HG03280 (cell line): ENCODE data around the gene SLC25A42.

Experiments
- ATAC-seq: cut with Tn5 transposase; IDR thresholded peaks from one replicate; pipeline ENCODE4 v1.9.1; 2021; ENCODE audit warnings: mild to moderate bottlenecking, moderate library complexity; ENCODE audit not compliant: unreplicated experiment

Gene SLC25A42

DNA sequence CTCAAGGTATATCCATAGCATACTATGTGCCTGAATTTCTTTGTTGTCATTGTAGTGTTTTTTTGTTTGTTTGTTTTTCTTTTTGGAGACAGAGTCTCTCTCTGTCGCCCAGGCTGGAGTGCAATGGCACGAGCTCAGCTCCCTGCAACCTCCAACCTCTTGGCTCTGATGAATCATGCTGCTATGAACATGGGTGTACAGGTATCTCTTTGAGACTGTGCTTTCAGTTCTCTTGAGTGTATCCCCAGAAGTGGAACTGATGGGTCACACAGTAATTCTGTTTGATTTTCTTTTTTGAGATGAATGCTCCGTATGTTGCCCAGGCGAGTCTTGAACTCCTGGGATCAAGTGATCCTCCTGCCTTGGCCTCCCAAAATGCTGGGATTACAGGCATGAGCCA is 13.7 kb upstream of the SLC25A42 start:
- no peak for ATAC-seq

DNA sequence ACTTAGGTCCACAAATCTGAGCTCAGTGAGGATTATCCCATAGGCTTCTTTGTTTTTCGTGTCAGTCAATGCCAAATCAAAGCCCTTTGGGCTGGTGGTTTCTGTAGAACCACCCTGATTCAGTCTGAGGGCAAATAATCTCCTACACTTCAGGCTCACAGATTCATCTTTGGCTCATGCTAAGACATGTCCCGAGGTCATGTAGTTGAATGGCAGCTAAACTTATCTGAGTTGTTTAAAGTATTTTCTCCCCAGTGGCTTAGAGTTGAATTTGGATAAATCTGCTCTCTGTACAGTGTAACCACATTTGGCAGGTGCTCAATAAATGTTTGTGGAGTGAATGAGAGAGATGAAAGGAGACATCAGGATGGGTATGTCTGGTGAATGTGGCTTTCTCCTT is 13.1 kb upstream of the SLC25A42 start:
- no peak for ATAC-seq

DNA sequence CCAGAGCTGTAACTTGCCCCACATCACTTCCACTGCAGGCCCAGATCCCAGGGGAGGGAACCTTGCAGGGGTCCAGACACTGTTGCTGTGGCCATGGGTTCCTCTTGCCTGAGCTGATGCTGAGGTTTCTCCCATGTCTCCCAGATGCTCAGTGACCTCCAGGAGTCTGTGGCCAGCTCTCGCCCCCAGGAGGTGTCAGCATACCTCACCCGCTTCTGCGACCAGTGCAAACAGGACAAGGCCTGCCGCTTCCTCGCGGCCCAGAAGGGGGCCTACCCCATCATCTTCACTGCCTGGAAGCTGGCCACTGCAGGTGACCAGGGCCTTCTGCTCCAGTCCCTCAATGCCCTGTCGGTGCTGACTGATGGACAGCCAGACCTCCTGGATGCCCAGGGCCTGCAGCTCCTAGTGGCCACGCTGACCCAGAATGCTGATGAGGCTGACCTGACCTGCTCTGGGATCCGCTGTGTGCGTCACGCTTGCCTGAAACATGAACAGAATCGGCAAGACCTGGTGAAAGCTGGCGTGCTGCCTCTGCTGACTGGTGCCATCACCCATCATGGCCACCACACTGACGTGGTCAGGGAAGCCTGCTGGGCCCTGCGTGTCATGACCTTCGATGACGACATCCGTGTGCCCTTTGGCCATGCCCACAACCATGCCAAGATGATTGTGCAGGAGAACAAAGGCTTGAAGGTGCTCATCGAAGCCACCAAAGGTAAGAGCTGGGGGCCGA is 12.1 kb upstream of the SLC25A42 start:
- no peak for ATAC-seq

DNA sequence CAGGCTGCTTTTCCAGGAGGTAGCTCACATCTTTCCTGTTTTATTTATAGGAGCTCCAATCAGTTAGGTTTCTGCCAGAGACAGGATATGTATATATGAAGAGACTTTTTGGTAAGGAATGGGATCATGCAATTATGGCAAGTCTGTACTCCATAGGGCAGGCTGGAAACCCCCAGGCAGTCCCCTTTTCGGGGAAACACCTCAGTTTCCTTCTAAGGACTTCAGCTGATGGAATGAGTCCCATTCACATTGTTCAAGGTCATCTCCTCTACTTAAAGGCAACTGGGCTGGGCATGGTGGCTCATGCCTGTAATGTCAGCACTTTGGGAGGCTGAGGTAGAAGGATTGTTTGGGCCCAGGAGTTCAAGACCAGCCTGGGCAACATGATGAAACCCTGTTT is 10.9 kb upstream of the SLC25A42 start:
- no peak for ATAC-seq

DNA sequence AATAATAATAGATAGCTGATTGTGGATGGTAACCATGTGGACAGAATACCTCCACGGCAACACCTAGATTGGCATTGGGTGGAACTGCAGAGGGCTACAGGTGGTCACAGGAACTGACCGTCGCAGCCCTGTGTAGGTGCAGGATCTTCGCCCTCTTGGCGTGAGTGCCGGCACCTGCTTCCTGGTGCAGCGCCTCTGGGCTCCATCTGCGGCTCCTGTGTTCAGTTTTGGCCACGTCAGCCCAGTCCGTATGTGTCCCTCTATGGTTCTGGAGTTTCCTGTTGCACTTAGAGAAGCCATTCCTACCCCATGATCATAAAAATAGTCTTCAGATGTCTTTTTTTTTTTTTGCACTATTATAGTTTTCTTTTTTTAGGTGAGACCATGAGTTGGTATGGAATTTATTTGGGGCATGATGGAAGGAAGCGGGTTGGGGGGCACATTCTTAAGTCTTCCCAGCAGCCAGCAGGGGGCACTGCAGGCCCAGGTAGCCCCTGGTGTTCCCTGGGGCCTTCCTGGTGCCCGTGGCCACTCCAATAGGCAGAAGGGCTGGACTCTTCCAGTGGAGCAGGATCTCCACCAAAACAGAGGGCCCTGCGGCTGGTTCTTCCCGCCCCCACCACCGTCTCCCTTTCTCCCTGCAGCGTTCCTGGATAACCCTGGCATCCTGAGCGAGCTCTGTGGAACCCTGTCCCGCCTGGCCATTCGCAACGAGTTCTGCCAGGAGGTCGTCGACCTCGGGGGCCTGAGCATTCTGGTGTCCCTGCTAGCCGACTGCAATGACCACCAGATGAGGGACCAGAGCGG is 10.1 kb upstream of the SLC25A42 start:
- no peak for ATAC-seq

DNA sequence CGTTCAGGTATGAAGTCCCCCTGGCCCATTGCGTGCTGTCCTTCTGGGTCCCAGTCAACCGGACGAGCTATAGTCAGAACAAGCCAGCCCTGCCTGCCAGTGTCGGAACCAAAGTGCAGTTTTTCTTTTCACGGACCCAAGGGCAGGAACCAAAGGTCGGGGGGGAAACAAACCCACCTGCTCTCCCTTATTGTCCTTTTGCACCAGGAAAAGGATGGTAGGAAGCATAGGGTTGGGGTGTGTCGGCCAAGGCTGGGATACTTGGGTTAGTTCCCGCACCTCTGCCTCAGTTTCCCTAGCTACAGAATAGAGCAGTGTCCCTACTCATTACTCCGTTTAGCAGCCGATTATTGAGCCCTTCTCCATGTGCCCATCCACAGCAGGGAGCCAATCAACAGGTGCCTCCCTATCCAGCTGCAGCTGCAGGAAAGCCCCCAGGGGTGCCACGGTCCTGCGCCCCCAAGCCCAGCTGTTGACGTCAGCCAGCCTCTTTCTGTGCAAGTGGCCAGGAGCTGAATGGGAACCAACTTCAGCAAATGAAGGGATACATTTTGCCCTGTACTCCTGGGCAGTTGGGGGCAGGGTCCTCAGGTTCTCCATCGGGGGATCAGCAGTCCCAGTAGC is 9.4 kb upstream of the SLC25A42 start:
- ATAC-seq = no peak

DNA sequence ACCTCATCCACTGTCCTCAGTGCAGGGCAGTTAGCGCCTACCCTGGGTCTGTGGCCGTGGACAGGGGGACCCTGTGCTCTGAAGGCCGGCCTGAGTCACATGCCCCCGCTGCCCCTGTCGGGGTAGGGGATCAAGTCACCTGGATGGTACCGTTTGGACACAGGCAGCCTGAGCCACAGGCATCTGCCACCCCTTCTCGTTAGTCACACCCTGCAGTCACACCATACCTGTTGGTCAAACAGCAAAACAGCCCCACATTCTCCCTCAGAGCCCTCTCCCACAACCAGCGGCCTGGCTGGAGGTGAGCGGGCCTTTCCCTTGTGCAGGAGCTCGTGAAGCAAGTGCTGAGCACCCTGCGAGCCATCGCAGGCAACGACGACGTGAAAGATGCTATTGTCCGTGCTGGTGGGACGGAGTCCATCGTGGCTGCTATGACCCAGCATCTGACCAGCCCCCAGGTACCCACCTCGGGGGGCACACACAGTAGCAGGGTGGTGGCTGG is 8.8 kb upstream of the SLC25A42 start:
- no peak for ATAC-seq

DNA sequence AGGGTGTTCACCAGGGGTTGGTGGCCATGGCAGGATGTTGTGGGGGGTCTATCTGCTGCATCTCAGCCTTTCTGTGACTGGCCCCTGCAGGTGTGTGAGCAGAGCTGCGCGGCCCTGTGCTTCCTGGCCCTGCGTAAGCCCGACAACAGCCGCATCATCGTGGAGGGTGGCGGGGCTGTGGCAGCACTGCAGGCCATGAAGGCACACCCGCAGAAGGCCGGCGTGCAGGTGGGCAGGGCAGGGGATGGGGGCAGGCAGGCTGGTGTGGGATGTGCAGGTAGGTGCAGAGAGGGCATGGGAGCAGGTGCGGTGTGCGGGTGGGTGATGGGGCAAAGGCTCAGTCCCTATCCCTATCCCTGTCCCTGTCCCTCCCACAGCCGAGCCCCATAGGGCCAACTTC is 8.1 kb upstream of the SLC25A42 start:
- ATAC-seq = no peak

DNA sequence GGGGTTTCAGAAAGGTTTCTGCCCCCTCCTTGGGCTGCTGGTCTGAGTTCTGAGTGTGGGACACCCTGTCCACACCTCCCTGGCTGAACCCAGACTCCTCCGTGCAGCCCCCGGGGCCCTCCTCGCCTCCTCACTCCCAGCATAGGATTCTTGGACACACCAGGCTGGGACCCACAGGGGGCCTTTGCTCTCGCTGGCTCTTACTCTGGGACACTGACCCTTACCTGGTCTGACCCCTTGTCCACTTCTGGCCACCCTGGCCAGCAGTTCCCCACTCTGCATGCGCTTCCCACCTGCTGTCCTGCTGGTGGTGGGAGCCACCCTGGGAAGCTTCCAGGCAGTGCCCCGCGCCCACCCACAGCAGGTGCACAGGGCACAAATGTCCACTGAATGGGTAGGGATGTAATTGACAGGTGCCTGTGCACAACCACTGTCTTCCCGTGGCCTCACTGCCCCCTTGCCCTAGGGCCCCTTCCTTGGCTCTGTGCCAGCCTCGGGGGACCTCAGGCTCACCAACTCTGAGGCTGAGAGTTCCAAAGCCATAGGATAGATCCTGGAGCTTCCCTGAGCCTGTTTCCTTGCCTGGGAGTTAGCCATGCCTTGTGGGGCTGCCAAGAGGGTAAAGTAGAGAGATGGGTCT is 7.0 kb upstream of the SLC25A42 start:
- ATAC-seq = no peak

DNA sequence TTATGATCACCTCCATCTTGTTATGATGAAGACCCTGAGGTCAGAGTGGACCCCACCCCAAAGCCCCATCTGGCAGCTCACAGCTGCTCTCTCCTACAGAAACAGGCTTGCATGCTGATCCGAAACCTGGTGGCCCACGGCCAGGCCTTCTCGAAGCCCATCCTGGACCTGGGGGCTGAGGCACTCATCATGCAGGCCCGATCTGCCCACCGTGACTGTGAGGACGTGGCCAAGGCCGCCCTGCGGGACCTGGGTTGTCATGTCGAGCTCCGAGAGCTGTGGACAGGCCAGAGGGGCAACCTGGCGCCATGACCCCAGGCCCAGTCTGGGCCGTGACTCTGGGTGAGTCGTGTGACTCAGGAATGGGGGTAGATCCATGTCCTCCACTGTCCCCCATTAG is 6.5 kb upstream of the SLC25A42 start:
- ATAC-seq = no peak

DNA sequence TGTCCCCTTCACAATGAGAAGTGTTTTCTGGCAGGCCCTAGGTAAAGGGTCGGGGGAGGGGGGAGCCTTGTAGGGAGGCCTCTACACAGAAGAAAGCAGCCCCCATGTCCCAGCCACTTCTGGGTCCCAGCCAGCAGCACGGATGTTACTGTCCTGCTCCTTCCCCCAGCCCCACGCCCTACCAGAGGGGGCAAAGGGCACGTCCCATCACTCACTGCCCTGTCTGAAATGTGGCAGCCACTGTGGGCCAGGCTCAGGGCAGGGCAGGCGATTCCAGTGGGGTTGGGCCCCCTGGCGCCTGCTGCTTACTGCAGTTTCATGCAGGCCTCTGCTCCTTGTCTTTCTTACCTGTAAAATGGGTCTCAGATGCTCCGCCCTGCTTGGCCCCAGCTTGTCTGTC is 6.1 kb upstream of the SLC25A42 start:
- no peak for ATAC-seq

DNA sequence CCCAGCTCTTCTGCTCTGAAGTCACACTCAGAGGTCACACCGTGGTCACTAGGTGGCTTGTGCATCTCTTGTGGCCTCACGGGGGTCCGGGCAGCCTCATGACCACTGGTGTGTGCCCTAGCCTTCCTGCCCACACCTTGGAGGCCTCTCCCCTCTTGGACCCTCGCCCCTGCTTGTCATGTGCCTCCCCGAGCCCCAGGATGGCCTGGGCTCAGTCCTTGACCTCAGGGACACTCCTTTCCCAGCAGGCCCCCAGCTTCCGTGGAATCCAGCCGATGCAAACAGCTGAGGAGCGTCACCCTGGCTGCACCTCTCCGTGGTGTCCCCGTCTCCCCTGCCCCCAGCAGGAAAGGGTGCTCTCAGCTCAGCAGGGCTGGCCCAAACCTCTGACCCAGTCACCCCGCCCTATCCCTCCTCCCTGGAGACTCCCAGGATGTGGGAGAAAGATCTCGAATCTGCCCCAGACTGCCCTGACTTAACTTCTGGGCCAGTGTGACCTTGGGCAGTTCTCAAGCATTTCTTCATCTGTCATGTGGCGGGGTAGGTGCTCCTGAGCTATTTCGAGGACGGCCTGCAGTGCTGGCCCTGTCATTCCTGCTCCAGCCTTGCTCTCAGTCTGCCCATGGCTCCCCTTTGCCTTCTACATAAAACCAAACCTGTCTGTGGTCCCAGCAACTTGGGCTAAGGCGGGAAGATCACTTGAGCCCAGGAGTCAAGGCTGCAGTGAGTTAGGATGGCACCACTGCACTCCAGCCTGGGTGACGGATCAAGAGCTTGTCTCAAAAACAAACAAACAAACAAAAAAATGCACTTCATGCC is 4.6 kb upstream of the SLC25A42 start:
- ATAC-seq = no peak

DNA sequence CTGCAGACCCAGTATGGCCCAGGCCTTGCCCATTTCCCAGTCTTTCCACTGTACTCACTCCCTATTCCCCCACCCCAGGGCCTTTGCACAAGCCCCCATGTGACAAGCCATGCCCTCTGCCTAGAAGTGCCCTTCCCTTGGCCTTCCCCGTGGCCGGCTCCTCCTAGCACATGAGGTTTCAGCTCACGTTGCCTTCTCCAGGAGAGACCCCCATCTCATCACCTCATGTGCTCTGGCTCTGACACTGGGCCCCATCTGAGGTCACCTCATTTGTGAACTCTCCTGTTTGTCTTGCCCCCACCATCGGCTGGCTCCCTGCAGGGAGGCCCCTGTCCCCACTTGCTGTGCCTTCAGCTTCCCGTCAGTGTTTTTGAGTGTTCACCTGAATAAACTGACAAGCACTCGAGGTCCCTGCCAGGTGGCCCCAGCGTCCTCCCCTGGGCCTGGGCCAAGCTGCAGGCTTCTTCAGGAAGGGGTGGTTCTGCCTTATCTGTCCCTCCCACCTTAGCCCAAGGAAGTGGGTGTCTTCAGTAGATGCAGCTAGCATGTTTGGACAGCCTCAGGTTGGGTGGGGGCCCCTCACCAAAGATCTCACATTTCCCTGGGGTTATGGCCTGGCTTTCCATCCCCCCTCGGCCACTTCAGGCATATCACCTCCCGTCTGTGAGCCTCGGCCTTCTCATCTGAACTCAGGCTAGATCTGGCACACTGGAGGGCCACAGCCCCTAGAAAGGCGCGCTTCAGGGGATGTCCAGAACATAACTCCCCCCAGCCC is 3.8 kb upstream of the SLC25A42 start:
- ATAC-seq = no peak

DNA sequence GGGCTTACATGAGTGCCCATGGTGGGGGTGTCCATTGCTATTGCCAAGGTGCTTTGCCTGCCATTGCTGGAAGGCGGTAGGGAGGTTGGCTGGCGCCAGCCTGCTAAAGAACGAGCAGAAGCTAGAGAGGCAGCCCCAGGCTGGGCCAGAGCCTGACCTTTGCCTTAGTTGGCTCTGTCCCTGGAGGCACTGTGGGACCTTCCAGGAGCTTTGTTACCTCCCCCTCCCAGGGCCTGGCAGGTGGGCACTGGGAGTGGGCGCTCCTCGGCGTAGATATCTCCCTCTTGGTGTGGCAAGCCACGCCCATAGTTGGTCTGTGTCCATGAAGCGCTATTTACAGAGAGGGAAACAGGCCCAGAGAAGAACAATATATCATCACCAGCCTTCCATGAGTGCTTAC is 2.3 kb upstream of the SLC25A42 start:
- ATAC-seq = no peak

DNA sequence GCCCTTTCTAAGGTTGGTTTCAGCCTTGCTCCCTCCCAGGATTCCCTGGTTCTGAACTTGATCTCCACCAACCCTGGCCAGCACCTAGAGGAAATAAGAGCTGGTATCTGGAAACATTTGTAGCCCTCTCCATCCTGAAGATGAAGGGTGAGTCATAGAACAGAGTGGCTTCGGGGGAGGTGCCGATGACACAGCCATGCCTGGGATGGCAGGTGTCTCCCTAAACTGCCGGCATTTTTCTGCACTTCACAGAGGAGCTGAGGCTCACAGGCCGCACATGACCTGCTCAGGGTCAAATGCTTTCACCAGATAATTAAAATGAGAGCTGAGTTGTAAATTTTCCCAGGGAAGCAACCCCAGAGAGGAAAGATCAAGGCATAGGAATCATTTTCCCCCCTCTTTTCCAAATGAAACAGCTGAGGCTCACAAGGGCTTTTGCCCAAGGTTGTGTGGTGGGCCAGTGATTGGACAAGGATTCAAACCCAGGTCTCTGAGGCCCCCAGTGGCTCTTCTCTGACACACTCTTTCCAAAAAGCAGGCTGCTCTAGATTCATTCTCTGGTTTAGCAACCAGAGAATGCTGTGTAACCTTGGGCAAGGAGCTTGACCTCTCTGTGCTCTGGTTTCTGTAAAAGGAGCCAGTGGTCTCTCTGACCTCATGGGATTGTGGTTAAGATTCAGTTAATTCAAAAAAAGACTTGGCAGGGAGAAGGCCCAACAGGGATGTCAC is 1.2 kb upstream of the SLC25A42 start:
- no peak for ATAC-seq

DNA sequence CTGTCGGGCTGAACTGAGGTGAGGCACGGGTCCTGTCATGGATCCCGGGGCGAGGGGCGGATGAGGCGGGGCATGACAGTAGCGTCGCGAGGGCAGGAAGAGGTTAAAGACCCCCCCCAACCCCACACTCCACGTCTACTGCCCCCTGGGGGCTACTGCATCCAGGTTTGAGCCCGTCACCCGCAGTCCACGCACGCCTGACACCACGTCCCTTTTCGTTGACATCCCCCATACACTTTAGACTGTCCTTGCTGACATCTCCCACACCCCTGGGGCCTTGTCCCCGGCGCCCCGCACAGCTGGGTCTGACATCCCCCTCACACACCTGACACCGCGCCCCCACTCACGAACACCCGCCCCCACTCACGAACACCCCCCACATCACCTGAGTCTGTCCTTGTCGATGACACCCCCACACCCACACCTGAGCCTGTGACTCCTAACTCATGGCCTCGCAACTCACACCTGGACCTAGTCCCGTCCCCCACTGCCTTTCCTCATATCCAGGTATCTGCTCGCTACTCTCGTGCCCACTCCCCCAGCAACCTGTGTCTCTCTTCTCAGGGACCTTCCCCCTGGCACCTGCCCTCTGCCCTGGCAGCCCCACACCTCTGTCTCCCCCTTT is 416 bp downstream of the SLC25A42 start:
- no peak for ATAC-seq

DNA sequence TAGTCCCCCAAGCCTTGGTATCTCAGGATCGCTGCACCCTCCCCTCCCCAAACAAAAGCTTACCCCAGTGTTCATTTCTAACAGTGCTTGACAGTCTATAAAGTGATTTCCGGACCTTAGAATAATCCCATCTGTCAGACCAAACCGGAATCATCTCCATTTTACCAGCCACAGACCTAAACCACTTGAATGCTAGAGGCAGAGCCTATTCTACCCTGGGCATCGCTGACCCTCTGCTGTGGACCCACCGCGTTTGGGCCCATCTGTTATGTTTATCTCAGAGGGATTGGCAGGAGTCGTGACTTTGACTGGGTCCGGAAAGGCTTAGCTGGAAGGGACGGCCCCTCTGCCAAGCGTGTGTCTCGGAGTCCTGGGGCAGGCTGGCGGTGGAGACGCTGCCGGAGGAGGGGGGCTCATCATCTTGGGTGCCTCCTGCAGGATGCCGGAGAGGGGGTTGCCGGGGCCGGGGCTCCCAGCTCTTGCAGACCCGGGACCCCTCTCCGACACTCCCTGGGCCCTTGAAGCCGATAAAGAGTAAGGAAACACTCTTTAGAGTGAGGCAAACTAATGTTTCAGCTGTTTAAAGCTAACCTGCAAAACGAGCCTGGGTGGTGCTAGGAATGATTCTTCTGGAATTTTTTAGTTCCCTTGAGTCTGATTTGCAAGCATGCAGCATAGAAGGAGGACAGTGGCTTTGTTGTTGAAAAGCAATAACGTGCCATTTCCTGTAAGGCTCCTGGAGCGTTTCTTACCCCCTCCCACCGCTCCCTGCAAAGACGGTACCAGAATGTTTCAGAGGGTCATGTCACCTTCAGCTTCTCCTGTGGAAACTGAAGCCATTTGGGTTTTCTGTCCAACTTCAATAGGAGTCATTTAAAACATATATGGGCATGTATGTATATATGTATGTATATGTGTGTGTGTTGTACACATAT is 1.3 kb downstream of the SLC25A42 start:
- ATAC-seq = no peak
